ENCODE data around the gene MYH10. TPM values are rescaled to one million over a fixed set of nuclear protein-coding genes. Genes with fewer than 3 reads are reported as not detected.

The MYH10 gene
- total and polyA plus RNA-seq, 12 donors: 10.3 to 61.0 (median 36.2) TPM

DNA sequence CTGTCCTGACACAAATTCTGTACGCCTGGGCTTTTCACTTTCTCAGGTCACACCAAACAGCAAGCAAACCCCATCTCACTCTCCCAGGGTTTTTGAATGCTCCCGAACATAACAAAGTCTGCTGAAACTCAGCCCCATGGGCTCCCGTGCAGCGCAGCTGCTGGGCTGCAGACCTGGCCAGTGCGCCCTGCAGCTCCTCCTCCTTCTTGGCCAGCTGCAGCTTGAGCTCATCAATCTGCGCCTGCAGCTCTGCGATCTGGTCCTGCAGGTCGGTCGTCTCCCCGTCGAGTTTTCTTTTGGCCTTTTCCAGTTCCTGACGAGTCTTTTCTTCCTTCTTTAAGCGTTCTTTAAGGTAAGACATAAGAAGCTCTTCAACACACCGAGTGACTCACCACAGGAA lies 124.4 kb downstream of the MYH10 start:
- Histone ChIP-seq H3K4me3 (no peak overlapping the region), H3K27me3 (no peaks in the 10 kb centered on the region), H3K9me3 (no peaks in the 10 kb centered on the region), H3K36me3 (peaks cover 0 to 94% (median 39%) of the 10 kb centered on the region in 9 donors), H3K27ac (no peak overlapping the region), H3K4me1 (peaks cover 0 to 14% (median 5%) of the 10 kb centered on the region in 9 donors)
- ATAC-seq (peak in 1 of 8 donors; percentile 30), DNase-seq (no peak)
- TF ChIP-seq, protein P1, sequence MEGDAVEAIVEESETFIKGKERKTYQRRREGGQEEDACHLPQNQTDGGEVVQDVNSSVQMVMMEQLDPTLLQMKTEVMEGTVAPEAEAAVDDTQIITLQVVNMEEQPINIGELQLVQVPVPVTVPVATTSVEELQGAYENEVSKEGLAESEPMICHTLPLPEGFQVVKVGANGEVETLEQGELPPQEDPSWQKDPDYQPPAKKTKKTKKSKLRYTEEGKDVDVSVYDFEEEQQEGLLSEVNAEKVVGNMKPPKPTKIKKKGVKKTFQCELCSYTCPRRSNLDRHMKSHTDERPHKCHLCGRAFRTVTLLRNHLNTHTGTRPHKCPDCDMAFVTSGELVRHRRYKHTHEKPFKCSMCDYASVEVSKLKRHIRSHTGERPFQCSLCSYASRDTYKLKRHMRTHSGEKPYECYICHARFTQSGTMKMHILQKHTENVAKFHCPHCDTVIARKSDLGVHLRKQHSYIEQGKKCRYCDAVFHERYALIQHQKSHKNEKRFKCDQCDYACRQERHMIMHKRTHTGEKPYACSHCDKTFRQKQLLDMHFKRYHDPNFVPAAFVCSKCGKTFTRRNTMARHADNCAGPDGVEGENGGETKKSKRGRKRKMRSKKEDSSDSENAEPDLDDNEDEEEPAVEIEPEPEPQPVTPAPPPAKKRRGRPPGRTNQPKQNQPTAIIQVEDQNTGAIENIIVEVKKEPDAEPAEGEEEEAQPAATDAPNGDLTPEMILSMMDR (IDR thresholded peaks at IDR 0.05): no peak
- WGBS, 2 donors: 81 to 83% methylated on average over 14 of the region's 14 CpGs
- intact Hi-C loops (cut with DNase I): no loop called here

DNA sequence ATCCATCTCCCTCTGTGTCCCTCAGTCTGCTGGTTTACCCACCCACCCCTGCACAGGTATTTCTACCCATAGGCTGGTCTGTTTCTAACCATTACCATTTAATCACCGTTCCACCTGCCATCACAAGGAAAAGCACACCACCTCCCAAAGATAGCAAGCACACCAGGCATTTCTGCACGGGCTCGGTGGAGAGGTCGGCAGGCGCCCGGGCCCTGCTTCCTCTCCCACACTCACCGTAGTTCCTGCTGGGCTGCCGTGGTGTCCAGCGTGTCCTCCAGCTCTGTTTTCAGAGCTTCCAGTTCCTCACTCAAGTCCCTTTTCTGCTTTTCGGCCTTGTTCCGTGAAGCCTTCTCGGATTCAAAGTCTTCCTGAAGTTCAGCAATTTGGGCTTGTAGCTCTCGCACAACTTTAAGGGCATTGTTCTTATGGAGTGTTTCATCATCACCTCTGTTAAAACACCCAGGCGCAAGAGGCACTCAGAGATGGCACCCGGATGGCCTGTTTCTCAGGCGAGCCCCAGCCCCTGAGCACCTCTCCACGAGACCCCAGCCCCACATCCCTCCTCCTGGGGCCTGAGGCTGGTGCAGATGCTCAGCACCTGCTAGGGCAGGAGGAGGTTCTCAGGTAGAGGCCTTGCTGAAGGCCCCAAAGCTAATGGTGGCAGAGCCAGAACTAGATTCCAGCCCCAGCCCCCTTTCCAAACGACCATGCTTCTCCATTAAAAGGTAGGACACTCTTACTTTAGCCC lies 125.9 kb downstream of the MYH10 start:
- H3K4me3 ChIP-seq: no peak overlapping the region
- TF ChIP-seq, protein P1 (IDR thresholded peaks at IDR 0.05): no peak
- ATAC-seq (no peak), DNase-seq (no peak)
- no peaks in the 10 kb centered on the region for H3K9me3 ChIP-seq
- H3K4me1 ChIP-seq: peaks cover 0 to 14% (median 5%) of the 10 kb centered on the region in 9 donors
- peak overlapping the region in 1 of 10 donors; percentile 67 for H3K27ac ChIP-seq
- no peaks in the 10 kb centered on the region for H3K27me3 ChIP-seq
- intact Hi-C loops (cut with DNase I): no loop called here
- H3K36me3 ChIP-seq: peaks cover 0 to 94% (median 43%) of the 10 kb centered on the region in 9 donors
- 94 to 95% methylated on average over 18 of the region's 18 CpGs for WGBS, 2 donors

DNA sequence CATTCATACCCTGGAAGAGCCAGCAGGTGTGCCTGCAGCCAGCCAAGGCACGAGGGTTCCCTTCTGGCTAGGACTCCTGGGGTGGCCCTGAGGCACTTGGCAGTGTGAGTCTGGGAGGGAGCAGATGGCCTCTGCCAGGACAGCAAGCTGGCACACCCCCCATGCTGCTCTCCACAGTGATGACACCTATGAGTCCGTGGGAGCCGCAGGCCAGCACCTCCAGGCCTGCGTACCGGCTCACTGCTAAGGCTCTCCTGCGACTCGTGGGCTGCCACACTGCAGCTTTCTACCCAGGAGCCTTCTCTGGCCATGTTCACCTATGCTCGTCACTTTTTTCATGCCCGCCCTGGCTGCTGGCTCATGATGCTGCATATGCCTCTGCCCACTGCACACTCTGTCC lies 126.7 kb downstream of the MYH10 start:
- no peak for DNase-seq
- ATAC-seq: peak in 6 of 8 donors; percentile 3 to 56 (median 27)
- intact Hi-C loops (cut with DNase I): no loop called here
- no peak overlapping the region for H3K4me3 ChIP-seq
- H3K27me3 ChIP-seq: no peaks in the 10 kb centered on the region
- H3K36me3 ChIP-seq: peaks cover 0 to 94% (median 41%) of the 10 kb centered on the region in 9 donors
- peaks cover 0 to 14% (median 5%) of the 10 kb centered on the region in 9 donors for H3K4me1 ChIP-seq
- TF ChIP-seq, protein P1 (IDR thresholded peaks at IDR 0.05): no peak
- peak overlapping the region in 4 of 10 donors; percentile 13 to 67 (median 34) for H3K27ac ChIP-seq
- H3K9me3 ChIP-seq: no peaks in the 10 kb centered on the region
- 82 to 92% methylated on average over 9 of the region's 9 CpGs for whole genome bisulfite sequencing, 2 donors

DNA sequence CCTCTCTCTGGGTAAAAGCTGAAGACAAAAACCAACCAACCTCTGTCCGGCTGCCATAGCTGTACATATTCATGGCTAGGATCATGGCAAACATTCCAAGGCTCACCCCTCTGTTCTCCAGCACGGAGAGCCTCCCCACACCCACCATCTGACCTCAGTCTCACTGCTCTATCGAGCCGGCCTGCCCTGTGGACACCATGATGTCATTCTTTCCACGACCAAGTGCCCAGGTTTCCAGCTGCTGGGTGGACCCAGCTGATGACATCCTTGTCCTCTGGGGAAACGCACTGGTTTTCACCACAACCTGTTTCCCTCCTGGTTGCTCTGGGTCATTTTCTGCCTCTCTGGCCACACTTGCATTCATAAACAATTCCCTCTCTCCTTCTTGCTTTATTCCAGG lies 127.2 kb downstream of the MYH10 start:
- ATAC-seq: peak in 7 of 8 donors; percentile 74 to 91 (median 88)
- Histone ChIP-seq H3K36me3 (peaks cover 0 to 94% (median 44%) of the 10 kb centered on the region in 9 donors), H3K27ac (peak overlapping the region in 6 of 10 donors; percentile 11 to 67 (median 50))

More for the DNA sequence above, 127.2 kb downstream of the MYH10 start:
- DNase-seq: peak in 1 of 2 donors; percentile 54
- 35 to 50% methylated on average over 6 of the region's 6 CpGs for WGBS, 2 donors
- TF ChIP-seq, protein P1 (IDR thresholded peaks at IDR 0.05): no peak
- Histone ChIP-seq H3K9me3 (no peaks in the 10 kb centered on the region), H3K4me1 (peaks cover 0 to 14% (median 5%) of the 10 kb centered on the region in 9 donors), H3K4me3 (no peak overlapping the region), H3K27me3 (no peaks in the 10 kb centered on the region)
- intact Hi-C loops (cut with DNase I): no loop called here
